ENCODE measurements around the gene TMEM125. TPM values are rescaled to one million over a fixed set of nuclear protein-coding genes. Genes with fewer than 3 reads are reported as not detected.

Gene TMEM125
- total and polyA plus RNA-seq, 5 experiments from 2014 or later: 0.23 to 0.33 TPM; not detected in 3

Other genes starting within 250 kb of the TMEM125 start
- gene EBNA1BP2, start 97.7 kb upstream of the TMEM125 start, total RNA-seq: 10 to 100 TPM; 27.3 to 30.4 TPM
- gene EBNA1BP2, start 97.7 kb upstream of the TMEM125 start, polyA plus RNA-seq: 10 to 100 TPM; 50.9 to 57.4 (median 54.9) TPM
- gene CFAP57, start 97.7 kb upstream of the TMEM125 start, total RNA-seq: not detected
- under 1 TPM in 1 of 3 donors, not detected in 2; 0.04 TPM for gene CFAP57, start 97.7 kb upstream of the TMEM125 start, polyA plus RNA-seq
- gene C1orf210, start 15.6 kb downstream of the TMEM125 start, total RNA-seq: not detected
- under 1 TPM in 1 of 3 donors, not detected in 2; 0.13 TPM for gene C1orf210, start 15.6 kb downstream of the TMEM125 start, polyA plus RNA-seq
- gene TIE1, start 31.0 kb downstream of the TMEM125 start, total RNA-seq: not detected
- gene TIE1, start 31.0 kb downstream of the TMEM125 start, polyA plus RNA-seq: not detected
- not detected for gene MPL, start 67.8 kb downstream of the TMEM125 start, total RNA-seq
- not detected for gene MPL, start 67.8 kb downstream of the TMEM125 start, polyA plus RNA-seq
- under 1 TPM; 0.39 to 0.77 TPM for gene CDC20, start 89.0 kb downstream of the TMEM125 start, total RNA-seq
- under 1 TPM in 1 of 3 donors, not detected in 2; 0.59 TPM for gene CDC20, start 89.0 kb downstream of the TMEM125 start, polyA plus RNA-seq
- 10 to 100 TPM; 30.3 to 30.8 TPM for gene ELOVL1, start 98.0 kb downstream of the TMEM125 start, total RNA-seq
- 10 to 100 TPM; 39.8 to 49.4 (median 45.4) TPM for gene ELOVL1, start 98.0 kb downstream of the TMEM125 start, polyA plus RNA-seq
- 10 to 100 TPM; 28.5 to 29.8 TPM for gene MED8, start 119.8 kb downstream of the TMEM125 start, total RNA-seq
- gene MED8, start 119.8 kb downstream of the TMEM125 start, polyA plus RNA-seq: 10 to 100 TPM; 16.8 to 34.7 (median 30.6) TPM
- gene SZT2, start 119.9 kb downstream of the TMEM125 start, total RNA-seq: 100 to 1,000 TPM; 133 to 138 TPM
- 1 to 10 TPM; 2.1 to 7.9 (median 4.9) TPM for gene SZT2, start 119.9 kb downstream of the TMEM125 start, polyA plus RNA-seq
- 10 to 100 TPM; 17.5 to 18.9 TPM for gene HYI, start 183.9 kb downstream of the TMEM125 start, total RNA-seq
- gene HYI, start 183.9 kb downstream of the TMEM125 start, polyA plus RNA-seq: 1 to 10 TPM; 2.4 to 4.8 (median 2.7) TPM

Data from naive thymus-derived CD8-positive, alpha-beta T cell (primary cell).